ENCODE data around the gene IL19.

IL19 gene

DNA sequence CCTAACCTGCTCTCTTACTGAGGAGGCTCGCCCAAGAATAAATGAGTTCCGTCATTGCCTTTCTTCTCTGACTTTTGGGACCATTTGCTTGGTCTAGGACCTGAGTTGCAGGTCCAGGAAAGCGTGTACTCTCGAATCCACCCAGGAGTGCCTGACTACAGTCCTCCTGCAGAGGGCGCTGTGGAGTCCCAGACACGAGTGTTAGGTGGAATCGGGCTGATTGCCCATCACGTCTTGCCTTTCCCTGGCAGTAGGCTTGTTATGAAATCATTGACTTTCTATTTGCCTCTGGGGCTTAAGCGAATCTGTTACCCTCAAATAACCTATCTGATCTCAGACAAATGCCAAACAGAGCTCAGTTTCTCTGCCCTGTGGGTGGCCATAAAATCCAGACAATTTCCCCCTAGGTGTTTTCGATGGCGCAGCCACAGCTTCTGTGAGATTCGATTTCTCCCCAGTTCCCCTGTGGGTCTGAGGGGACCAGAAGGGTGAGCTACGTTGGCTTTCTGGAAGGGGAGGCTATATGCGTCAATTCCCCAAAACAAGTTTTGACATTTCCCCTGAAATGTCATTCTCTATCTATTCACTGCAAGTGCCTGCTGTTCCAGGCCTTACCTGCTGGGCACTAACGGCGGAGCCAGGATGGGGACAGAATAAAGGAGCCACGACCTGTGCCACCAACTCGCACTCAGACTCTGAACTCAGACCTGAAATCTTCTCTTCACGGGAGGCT is 94.5 kb downstream of the IL19 start, which contains the start of gene IL20:
Gene IL20, plus strand, starts transcription at position 685 of the 733 bp plus-strand sequence. CDS start 230 bp downstream, outside the sequence.
- Histone ChIP-seq H3K4ac (ENCODE audit: low read depth, low read length) (no peak within 1 kb of the TSS), H3K14ac (ENCODE audit: low read length) (no peak within 1 kb of the TSS), H2BK12ac (ENCODE audit: low read length) (no peak within 1 kb of the TSS), H3K27ac (ENCODE audit: low read depth, low read length) (no peak within 1 kb of the TSS), H2BK5ac (ENCODE audit: low read depth, low read length, poor library complexity) (no peak within 1 kb of the TSS), H3K23ac (ENCODE audit: low read length) (no peak within 1 kb of the TSS), H4K12ac (ENCODE audit: low read depth, low read length) (no peak within 1 kb of the TSS), H3K9ac (ENCODE audit: low read length) (no peak within 1 kb of the TSS), H3K4me3 (ENCODE audit: low read depth, low read length) (no peak within 1 kb of the TSS), H3K18ac (ENCODE audit: low read length) (no peak within 1 kb of the TSS), H3K79me2 (ENCODE audit: control insufficient read depth, insufficient read depth, low read length, poor library complexity) (no peaks in the 10 kb centered on the region), H3K4me1 (ENCODE audit: control insufficient read depth in 1 of 2, insufficient read depth in 2 of 2, low read length in 2 of 2) (no peaks in the 10 kb centered on the region), H3K36me3 (ENCODE audit: control insufficient read depth in 1 of 2, insufficient read depth in 2 of 2, low read length in 2 of 2) (no peaks in the 10 kb centered on the region), H4K8ac (ENCODE audit: low read depth, low read length) (no peak within 1 kb of the TSS), H3K9me3 (ENCODE audit: insufficient read depth, low read depth, low read length) (peaks cover 1% of the 10 kb centered on the region), H3K4me2 (ENCODE audit: low read length) (no peak within 1 kb of the TSS), H2BK120ac (ENCODE audit: insufficient read depth, low read length, poor library complexity) (no peak within 1 kb of the TSS), H4K91ac (ENCODE audit: low read depth, low read length) (no peak within 1 kb of the TSS), H2AK5ac (ENCODE audit: low read length) (no peak within 1 kb of the TSS), H3K27me3 (ENCODE audit: insufficient read depth, low read length) (no peaks in the 10 kb centered on the region), H2AFZ (ENCODE audit: insufficient read depth, low read length, poor library complexity) (no peak within 1 kb of the TSS), H3K79me1 (ENCODE audit: low read length) (no peaks in the 10 kb centered on the region)
- no CpG with 5 or more reads among the region's 19 CpGs for WGBS (ENCODE audit: extremely low coverage, insufficient coverage, insufficient read length)
- peak; percentile 70 to 85 for DNase-seq

DNA sequence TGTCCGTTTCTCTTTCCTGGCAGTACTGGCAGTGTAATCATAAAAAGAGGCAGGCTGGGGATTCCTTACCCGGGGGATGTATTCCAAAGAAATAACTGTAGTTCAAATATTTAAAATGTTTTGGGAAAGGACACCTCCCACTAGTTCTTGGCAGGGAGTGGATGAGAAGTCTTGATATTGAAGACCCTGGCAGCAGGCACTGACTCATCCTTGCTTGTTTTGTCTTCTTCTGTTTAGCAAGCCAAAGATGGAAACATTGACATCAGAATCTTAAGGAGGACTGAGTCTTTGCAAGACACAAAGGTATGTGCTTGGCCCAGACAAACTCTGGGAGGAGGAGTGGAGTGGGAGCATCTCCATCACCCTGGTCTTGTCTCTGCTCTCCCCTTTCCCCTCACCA is 95.5 kb downstream of the IL19 start:
- no peak overlapping the region for H3K9ac ChIP-seq (ENCODE audit: low read length)
- no peak overlapping the region for H2AFZ ChIP-seq (ENCODE audit: insufficient read depth, low read length, poor library complexity)
- H3K27me3 ChIP-seq (ENCODE audit: insufficient read depth, low read length), result no peaks in the 10 kb centered on the region
- no peak overlapping the region for H3K4ac ChIP-seq (ENCODE audit: low read depth, low read length)
- H3K79me2 ChIP-seq (ENCODE audit: control insufficient read depth, insufficient read depth, low read length, poor library complexity), result no peaks in the 10 kb centered on the region
- H2BK5ac ChIP-seq (ENCODE audit: low read depth, low read length, poor library complexity), result no peak overlapping the region
- H4K91ac ChIP-seq (ENCODE audit: low read depth, low read length), result no peak overlapping the region
- H3K79me1 ChIP-seq (ENCODE audit: low read length), result no peaks in the 10 kb centered on the region
- no peak overlapping the region for H3K23ac ChIP-seq (ENCODE audit: low read length)
- peaks cover 1% of the 10 kb centered on the region for H3K9me3 ChIP-seq (ENCODE audit: insufficient read depth, low read depth, low read length)
- H3K4me2 ChIP-seq (ENCODE audit: low read length), result no peak overlapping the region
- no peak overlapping the region for H4K12ac ChIP-seq (ENCODE audit: low read depth, low read length)
- no peaks in the 10 kb centered on the region for H3K36me3 ChIP-seq (ENCODE audit: control insufficient read depth in 1 of 2, insufficient read depth in 2 of 2, low read length in 2 of 2)
- no CpG with 5 or more reads among the region's 2 CpGs for WGBS (ENCODE audit: extremely low coverage, insufficient coverage, insufficient read length)
- H3K18ac ChIP-seq (ENCODE audit: low read length), result no peak overlapping the region
- H4K8ac ChIP-seq (ENCODE audit: low read depth, low read length), result no peak overlapping the region
- H3K14ac ChIP-seq (ENCODE audit: low read length), result no peak overlapping the region
- H3K4me3 ChIP-seq (ENCODE audit: low read depth, low read length), result no peak overlapping the region
- H3K4me1 ChIP-seq (ENCODE audit: control insufficient read depth in 1 of 2, insufficient read depth in 2 of 2, low read length in 2 of 2), result no peaks in the 10 kb centered on the region
- H2BK12ac ChIP-seq (ENCODE audit: low read length), result no peak overlapping the region
- DNase-seq, result no peak
- H3K27ac ChIP-seq (ENCODE audit: low read depth, low read length), result no peak overlapping the region
- H2BK120ac ChIP-seq (ENCODE audit: insufficient read depth, low read length, poor library complexity), result no peak overlapping the region
- H2AK5ac ChIP-seq (ENCODE audit: low read length), result no peak overlapping the region

DNA sequence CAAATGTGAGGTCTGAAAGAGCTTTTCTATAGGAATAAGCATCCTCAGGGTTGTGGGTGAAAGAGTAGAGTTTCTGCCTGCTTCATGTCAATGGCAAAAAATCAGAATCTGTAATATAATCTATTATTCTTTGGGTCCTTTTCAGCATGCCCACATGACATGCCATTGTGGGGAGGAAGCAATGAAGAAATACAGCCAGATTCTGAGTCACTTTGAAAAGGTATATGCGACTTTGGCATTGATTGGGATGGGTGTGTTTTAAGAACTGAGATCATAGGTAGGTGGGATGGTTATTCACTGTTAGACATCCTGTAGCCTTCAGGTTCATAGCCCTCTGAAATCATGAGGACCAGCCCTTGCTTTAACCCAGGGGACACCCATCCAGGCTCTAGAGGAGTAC is 96.7 kb downstream of the IL19 start:
- Histone ChIP-seq H3K36me3 (ENCODE audit: control insufficient read depth in 1 of 2, insufficient read depth in 2 of 2, low read length in 2 of 2) (no peaks in the 10 kb centered on the region), H3K4ac (ENCODE audit: low read depth, low read length) (no peak overlapping the region), H4K91ac (ENCODE audit: low read depth, low read length) (no peak overlapping the region), H3K9me3 (ENCODE audit: insufficient read depth, low read depth, low read length) (peaks cover 1% of the 10 kb centered on the region), H3K4me2 (ENCODE audit: low read length) (no peak overlapping the region), H2BK120ac (ENCODE audit: insufficient read depth, low read length, poor library complexity) (no peak overlapping the region), H2AFZ (ENCODE audit: insufficient read depth, low read length, poor library complexity) (no peak overlapping the region), H4K12ac (ENCODE audit: low read depth, low read length) (no peak overlapping the region), H3K4me3 (ENCODE audit: low read depth, low read length) (no peak overlapping the region), H3K18ac (ENCODE audit: low read length) (no peak overlapping the region), H2AK5ac (ENCODE audit: low read length) (no peak overlapping the region), H2BK12ac (ENCODE audit: low read length) (no peak overlapping the region), H2BK5ac (ENCODE audit: low read depth, low read length, poor library complexity) (no peak overlapping the region), H3K79me1 (ENCODE audit: low read length) (no peaks in the 10 kb centered on the region), H3K27ac (ENCODE audit: low read depth, low read length) (no peak overlapping the region), H3K9ac (ENCODE audit: low read length) (no peak overlapping the region), H3K27me3 (ENCODE audit: insufficient read depth, low read length) (no peaks in the 10 kb centered on the region), H4K8ac (ENCODE audit: low read depth, low read length) (no peak overlapping the region), H3K79me2 (ENCODE audit: control insufficient read depth, insufficient read depth, low read length, poor library complexity) (no peaks in the 10 kb centered on the region), H3K23ac (ENCODE audit: low read length) (no peak overlapping the region), H3K14ac (ENCODE audit: low read length) (no peak overlapping the region), H3K4me1 (ENCODE audit: control insufficient read depth in 1 of 2, insufficient read depth in 2 of 2, low read length in 2 of 2) (no peaks in the 10 kb centered on the region)
- no CpG with 5 or more reads among the region's 1 CpG for WGBS (ENCODE audit: extremely low coverage, insufficient coverage, insufficient read length)
- DNase-seq, result no peak

DNA sequence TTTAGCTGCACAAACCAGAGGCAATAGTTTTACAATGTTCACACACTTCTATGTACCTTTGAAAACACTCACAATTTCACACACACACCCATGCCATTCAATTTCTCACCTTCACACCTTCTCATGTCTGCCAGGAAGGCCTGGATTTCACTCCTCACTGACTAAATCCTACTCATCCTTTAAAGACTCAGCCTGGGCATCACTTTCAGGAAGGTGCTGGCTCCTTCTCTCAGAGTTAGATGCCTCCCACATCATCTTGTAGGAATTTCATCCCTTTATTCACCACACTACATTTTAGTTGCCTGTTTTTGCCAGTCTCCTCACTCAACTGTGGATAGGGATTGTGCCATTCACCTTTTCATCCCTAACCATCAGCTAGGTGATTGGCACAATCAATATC is 97.1 kb downstream of the IL19 start:
- Histone ChIP-seq H2AFZ (ENCODE audit: insufficient read depth, low read length, poor library complexity) (no peak overlapping the region), H3K9ac (ENCODE audit: low read length) (no peak overlapping the region), H3K18ac (ENCODE audit: low read length) (no peak overlapping the region), H2AK5ac (ENCODE audit: low read length) (no peak overlapping the region), H3K9me3 (ENCODE audit: insufficient read depth, low read depth, low read length) (peaks cover 1% of the 10 kb centered on the region), H2BK5ac (ENCODE audit: low read depth, low read length, poor library complexity) (no peak overlapping the region), H3K27me3 (ENCODE audit: insufficient read depth, low read length) (no peaks in the 10 kb centered on the region), H3K79me1 (ENCODE audit: low read length) (no peaks in the 10 kb centered on the region), H2BK120ac (ENCODE audit: insufficient read depth, low read length, poor library complexity) (no peak overlapping the region), H4K8ac (ENCODE audit: low read depth, low read length) (no peak overlapping the region), H3K27ac (ENCODE audit: low read depth, low read length) (no peak overlapping the region), H3K4me3 (ENCODE audit: low read depth, low read length) (no peak overlapping the region), H2BK12ac (ENCODE audit: low read length) (no peak overlapping the region), H3K4ac (ENCODE audit: low read depth, low read length) (no peak overlapping the region), H4K12ac (ENCODE audit: low read depth, low read length) (no peak overlapping the region), H3K4me2 (ENCODE audit: low read length) (no peak overlapping the region), H3K4me1 (ENCODE audit: control insufficient read depth in 1 of 2, insufficient read depth in 2 of 2, low read length in 2 of 2) (no peaks in the 10 kb centered on the region), H3K79me2 (ENCODE audit: control insufficient read depth, insufficient read depth, low read length, poor library complexity) (no peaks in the 10 kb centered on the region), H4K91ac (ENCODE audit: low read depth, low read length) (no peak overlapping the region), H3K14ac (ENCODE audit: low read length) (no peak overlapping the region), H3K23ac (ENCODE audit: low read length) (no peak overlapping the region), H3K36me3 (ENCODE audit: control insufficient read depth in 1 of 2, insufficient read depth in 2 of 2, low read length in 2 of 2) (no peaks in the 10 kb centered on the region)
- no peak for DNase-seq

All from trophoblast cell (in vitro differentiated cells and primary cell).